GM19452 (cell line): ENCODE data around the gene AP1S2.
"Not testable (repeated sequence)": the region's sequence is repeated elsewhere in the genome, so short reads cannot be mapped to it uniquely, and the experiment has no call there.

Experiments
- ATAC-seq: cut with Tn5 transposase; IDR thresholded peaks from one replicate; pipeline ENCODE4 v1.9.1; 2021; ENCODE audit not compliant: unreplicated experiment

Gene AP1S2

DNA sequence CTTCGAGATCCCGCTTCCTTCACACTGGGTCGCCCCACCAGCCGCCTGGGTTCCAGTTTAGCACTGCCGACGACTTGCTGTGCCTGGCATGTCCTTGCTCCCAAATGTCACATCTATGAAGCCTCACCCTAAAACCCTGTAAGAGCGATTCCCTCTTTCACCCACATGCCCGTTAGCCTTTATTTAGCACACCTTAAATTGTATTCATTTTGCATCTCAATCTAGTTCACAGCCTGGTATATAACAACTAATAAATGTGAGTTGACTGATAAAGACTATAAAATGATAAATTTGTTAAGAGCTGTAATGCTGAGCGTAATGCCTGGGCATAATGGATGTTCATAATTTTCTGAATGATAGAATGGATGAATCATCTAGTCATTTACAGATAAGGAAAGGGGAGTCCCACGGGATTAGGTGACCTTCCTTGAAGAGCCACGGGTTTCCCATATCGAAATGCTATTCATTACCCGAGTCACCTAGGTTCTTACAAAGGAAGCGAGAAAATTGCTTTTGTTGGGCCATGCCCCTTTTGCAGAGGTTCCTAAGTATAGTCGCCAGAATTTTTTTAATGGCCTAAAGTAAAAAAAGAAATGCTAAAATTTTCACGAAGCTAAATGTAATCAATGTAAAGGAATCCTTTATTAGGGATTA is 1.1 kb upstream of the AP1S2 start:
- no peak for ATAC-seq

DNA sequence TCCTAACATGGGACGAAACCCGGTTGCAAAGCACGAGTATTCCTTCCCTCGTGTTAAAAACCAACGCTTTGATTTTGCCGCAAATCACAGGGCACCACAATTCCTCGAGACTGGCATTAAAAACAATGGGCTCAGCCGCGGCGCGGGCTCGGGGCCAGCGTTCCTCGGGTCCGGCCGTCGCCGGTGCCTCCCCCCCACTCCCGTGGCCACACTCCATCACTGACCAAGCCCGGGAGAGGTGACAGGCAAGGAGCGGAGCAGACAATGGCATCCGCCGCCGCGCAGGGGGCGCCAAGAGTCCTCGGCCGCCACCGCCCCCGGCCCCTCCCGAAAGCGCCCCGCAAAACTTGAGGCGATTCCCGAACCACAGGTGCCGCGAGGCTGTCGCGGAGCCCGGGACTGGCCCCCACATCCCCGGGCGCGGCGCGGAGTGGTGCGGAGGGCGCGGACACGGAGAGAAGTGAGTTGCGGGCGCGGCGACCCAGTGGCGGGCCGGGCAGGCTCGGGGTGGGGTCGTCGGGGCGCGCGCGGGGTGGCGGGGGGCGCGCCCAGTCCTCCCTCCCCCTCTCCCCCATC is 445 bp downstream of the AP1S2 start:
- peak; percentile 34 for ATAC-seq

- ATAC-seq, result no peak
Observed at GRCh38 chrX:15853586-15854079, 980 bp downstream of the AP1S2 start.

- no peak for ATAC-seq
Observed at GRCh38 chrX:15849555-15849954, 5.1 kb downstream of the AP1S2 start.

DNA sequence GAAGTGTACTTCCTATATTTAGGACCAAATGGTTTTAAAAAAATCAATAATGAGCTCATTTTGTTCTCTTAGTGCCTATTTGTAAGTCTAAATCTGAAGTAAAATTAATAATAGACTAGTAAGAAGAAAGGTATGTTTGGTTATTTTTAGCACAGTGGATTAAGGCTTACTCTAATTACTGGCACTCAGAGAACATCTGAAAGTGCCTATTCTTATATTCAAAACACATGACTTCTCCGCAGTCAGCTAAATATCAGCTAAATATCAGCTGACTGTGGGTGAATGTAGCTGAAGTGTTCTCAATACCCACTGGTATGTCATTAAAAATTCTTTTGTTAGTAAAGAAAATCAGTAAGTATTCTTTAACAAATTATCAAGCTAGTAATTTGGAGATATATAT is 6.0 kb downstream of the AP1S2 start:
- ATAC-seq, result no peak

DNA sequence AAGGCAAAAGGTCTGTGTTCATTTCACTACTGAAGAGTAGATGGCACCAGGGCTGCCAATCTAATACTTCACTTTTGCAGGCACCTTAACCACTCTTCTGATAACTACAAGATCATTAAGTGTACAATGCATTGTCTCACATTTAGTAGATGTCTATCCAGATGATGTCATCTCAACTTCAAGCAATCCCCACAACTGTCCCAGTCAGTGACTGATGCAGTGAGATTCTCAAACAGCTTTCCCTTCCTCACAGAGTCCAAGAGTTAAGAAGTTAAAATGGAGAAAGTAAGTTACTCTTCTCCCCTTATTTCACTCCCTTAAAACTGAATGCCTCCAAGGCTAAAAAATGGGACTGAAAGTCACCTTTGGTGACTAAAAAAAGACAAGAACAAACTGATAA is 10.7 kb downstream of the AP1S2 start:
- no peak for ATAC-seq

DNA sequence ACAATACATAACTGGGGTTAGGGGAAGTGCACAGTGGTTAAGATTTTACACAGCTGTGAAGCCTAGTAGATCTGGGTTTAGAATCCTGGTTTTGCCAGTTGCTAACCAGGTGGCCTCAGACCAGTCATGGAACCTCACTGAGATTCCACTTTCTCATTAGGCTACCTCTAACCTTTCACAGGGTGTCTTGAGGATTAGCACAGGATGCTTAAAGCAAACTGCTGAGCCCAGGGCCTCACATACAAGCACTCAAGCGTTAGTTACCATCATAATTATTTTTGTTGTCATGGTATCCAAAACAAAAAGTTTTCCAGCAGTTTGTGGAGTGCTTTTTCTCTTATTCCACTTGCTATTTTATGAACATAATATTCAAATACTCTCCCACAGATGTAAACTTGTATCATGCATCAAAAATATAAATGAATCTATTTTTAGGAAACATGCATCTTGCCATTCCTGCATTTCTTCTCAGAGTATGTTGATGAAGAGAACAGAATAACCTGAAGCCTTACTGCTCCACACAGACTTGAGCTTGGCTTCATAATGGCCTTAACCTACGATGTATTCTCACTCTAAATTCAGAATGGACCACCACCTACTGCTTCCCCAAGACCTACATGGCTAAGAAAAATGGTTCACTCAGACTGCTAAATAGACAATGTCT is 12.6 kb downstream of the AP1S2 start:
- ATAC-seq, result no peak

DNA sequence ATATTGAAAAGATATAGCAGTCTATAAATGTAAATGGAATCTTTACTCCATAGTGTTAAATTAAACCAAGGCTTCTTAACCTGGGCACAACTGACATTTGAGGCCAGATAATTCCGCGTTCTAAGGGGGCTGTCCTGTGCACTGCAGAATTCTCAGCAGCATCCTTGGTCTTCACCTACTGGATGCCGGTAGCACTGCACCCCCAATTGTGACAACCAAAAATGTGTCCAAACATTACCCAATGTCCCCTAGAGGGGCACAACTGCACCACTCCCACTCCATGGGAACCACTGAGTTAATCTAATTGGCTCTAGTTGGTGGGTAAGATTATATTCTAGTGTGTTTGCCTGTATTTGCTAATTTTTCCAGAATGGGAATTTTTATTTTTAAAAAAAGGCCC is 16.6 kb downstream of the AP1S2 start:
- no peak for ATAC-seq

DNA sequence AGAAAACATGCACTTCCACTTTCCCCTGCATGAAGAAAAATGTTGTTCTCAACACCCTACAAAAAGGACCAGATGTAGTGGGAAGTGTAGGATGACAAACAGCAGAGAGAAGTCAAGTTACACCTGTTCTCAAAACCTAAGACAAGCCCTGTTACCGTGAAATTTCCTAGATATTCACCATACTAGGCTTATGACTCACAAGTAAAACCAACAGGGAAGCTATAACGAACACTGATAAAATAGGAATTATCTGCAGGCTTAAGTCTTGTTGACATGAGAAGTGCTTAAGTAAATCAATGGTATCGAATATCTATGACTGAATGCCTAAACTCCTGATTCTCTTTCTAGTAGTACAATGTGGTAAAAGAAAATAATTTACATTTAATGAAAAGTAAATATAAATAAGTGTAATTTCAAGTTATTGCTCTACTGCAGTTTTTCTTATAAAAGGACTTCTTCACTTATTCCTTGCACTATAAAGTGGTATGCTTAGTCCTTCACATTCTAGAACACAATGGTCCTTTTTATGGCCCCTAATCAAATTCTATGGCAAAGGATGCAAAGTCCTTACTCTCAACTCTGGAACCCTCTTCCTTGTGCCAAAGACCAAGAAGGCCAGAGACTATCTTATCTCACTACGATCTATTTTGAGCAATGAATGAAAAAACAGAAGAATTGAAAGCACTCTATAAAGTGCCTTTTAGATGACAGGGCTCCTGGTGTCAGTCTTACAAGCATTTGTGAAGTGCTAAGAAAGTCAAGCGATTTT is 19.6 kb downstream of the AP1S2 start:
- ATAC-seq, result no peak

DNA sequence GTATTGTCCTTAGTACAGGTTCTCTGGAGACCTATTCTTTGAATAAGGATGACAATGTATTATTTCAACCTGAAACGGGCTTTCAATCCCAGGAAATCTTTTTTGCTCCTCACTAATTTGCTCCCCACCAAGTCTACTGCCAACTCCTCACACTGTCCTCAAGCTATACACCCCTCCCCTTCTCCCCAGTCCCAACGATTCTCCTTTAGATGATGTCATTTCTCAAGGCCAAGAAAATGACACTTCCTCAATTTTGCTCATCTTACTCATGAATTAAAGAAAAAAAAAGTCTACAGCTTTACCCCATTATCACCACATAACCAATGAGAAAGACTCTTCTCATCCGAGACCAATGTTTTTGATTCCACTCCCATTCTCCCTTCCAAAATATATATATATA is 20.6 kb downstream of the AP1S2 start:
- ATAC-seq, result no peak

- ATAC-seq, result not testable (repeated sequence)
Observed at GRCh38 chrX:15831347-15831746, 23.3 kb downstream of the AP1S2 start.

DNA sequence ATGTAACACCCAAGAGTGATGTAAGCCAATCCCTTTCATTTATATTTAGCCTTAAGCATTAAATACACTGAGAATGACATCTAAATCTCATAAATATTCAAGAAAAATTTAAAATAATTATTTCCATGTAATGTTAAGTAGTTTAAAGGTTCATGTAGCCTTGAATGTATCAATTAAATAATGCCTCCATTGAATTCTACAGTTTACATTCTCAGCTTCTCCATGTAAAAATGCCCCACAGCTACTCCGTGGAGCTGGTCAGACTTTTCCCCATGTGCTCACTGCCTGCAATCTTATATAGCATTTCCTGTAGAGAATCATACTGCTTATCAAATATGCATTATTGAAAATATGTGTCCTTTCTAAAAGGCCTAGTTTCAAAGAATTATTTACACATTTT is 25.4 kb downstream of the AP1S2 start:
- ATAC-seq, result no peak

GRCh38 chrX:15825936-15826335 is 28.7 kb downstream of the AP1S2 start:
- ATAC-seq, result no peak

DNA sequence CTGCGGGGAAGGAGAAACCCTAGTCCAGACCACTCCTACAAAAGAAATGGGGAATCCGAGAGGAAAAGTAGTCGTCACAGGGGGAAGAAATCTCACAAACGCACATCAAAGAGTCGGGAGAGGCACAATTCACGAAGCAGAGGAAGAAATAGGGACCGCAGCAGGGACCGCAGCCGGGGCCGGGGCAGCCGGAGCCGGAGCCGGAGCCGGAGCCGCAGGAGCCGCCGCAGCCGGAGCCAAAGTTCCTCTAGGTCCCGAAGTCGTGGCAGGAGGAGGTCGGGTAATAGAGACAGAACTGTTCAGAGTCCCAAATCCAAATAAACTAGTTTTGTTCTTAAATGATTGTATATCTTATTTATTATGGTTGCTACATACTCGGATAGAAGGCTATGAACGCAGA is 31.7 kb downstream of the AP1S2 start:
- ATAC-seq, result no peak

GRCh38 chrX:15820106-15821073 is 34.2 kb downstream of the AP1S2 start:
- no peak for ATAC-seq

DNA sequence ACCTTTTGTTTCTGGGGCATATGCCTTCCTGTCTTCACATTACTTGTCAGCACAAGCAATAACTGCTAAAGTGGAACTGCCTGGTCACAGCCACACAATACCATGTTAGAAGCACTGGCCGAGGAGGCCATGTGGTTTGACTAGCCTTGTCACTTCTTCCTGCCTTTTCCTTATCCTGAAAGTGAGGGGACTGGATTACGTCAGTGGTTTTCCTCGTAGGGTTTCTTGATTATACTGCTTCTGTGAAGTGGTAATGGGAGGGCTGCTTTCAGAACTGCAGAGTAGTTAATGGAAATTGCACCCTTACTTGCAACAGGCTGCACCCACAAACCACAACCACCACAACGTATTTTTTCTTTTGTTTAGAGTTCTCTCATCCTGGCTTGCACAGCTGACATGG is 37.7 kb downstream of the AP1S2 start:
- ATAC-seq, result no peak

GRCh38 chrX:15816438-15816809 is 38.2 kb downstream of the AP1S2 start:
- ATAC-seq, result no peak

- ATAC-seq, result peak; percentile 60
Observed at GRCh38 chrX:15815779-15816437, 38.7 kb downstream of the AP1S2 start.

DNA sequence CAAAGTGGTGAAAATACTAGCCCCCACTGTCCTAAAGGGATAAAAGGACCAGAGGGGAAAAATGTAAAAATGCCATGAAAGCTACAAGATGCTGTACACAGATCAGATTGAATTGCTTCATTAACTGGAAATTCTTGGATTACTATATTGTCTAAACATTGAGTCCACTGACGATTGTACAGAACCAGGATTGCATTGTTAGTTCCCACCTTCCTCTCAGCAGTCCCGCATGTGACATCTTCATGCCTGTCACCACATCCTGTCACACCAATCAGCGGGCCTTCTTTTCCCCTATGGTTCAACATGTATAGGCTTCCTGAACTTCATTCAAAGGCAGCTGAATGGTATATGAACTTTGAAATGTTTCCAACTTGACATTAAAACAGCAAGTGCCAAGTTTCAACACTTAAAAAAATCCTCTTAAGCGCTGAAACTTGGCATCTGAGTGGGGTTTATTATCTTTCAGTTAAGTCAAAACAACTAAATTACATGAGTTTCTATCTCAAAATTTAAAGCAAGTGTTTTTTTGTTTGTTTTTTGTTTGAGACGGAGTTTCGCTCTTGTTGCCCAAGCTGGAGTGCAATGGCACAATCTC is 39.7 kb downstream of the AP1S2 start:
- no peak for ATAC-seq

DNA sequence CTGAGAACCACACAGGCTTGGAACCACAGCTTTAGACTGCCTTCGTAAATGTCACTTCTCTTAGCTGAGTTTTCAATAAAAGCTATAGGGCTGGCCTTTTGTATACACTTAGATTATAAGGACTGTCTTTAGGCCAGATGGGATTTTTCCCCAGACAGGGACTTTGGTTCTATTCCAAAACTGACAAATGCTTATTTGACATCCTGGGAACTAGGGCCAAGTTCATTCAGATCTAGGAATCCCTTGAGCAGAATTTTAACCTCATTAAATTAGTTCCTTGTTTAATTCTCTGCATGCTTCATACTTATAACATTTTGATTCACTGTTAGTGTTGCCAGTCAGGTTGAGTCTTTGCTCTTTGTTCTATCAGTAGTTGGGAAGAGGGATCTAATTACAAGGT is 41.2 kb downstream of the AP1S2 start:
- no peak for ATAC-seq
